Thoracic aorta (tissue), 2 donors: ENCODE results near the gene MYO3B. TPM values are rescaled to one million over a fixed set of nuclear protein-coding genes. Genes with fewer than 3 reads are reported as not detected.

Experiments used
- ATAC-seq: fragments of 150-250 bp; one replicate; pipeline ENCODE4 v1.8.0; 2017; ENCODE audit warnings: low read depth; ENCODE audit not compliant: insufficient number of reproducible peaks, low FRiP score
- DNase-seq: peaks from one replicate; pipeline ENCODE4 v3.0.0-alpha.2; 2020; ENCODE audit warnings: low spot score
- H3K27ac ChIP-seq, 2 donors: fragments of 200-600 bp; sonication (generic); 1 replicate in 1 of 2; 2 replicates in 1 of 2; pipeline ENCODE4 v1.5.1; 2016; ENCODE audit warnings: mild to moderate bottlenecking in 2 of 2, moderate library complexity in 2 of 2
- H3K27me3 ChIP-seq: fragments of 200-600 bp; sonication (generic); replicated peaks from 2 replicates; pipeline ENCODE4 v1.6.0; 2016; ENCODE audit warnings: mild to moderate bottlenecking; ENCODE audit not compliant: insufficient read depth
- H3K36me3 ChIP-seq: fragments of 200-600 bp; sonication (generic); one replicate; pipeline ENCODE4 v1.5.1; 2016
- H3K4me1 ChIP-seq, 2 donors: fragments of 200-600 bp; sonication (generic); 1 replicate in 1 of 2; 2 replicates in 1 of 2; pipeline versions ENCODE4 v1.5.1 to v1.6.0; 2016; ENCODE audit warnings: low read depth in 2 of 2, mild to moderate bottlenecking in 1 of 2; ENCODE audit not compliant: control insufficient read depth in 1 of 2
- H3K4me3 ChIP-seq: fragments of 200-600 bp; sonication (generic); 2 replicates; pipeline ENCODE4 v1.5.1; 2016; ENCODE audit warnings: mild to moderate bottlenecking
- H3K9me3 ChIP-seq: fragments of 200-600 bp; sonication (generic); 2 replicates; pipeline ENCODE4 v1.5.1; 2016
- total RNA-seq, 2 donors: library from RNA; depleted of rRNA; stranded (reverse); fragments of >200 nt; gene quantifications; one replicate each; pipeline versions ENCODE4 v1.1.0 to v1.2.3, GENCODE V29; 2016
- TF ChIP-seq, protein P1 (sequence below): fragments of 200-600 bp; sonication (generic); IDR thresholded peaks from one replicate; pipeline ENCODE4 v1.5.1; 2019; ENCODE audit warnings: antibody characterized with exemption

MYO3B gene
- total RNA-seq, 2 donors from 2014 or later: not detected

DNA sequence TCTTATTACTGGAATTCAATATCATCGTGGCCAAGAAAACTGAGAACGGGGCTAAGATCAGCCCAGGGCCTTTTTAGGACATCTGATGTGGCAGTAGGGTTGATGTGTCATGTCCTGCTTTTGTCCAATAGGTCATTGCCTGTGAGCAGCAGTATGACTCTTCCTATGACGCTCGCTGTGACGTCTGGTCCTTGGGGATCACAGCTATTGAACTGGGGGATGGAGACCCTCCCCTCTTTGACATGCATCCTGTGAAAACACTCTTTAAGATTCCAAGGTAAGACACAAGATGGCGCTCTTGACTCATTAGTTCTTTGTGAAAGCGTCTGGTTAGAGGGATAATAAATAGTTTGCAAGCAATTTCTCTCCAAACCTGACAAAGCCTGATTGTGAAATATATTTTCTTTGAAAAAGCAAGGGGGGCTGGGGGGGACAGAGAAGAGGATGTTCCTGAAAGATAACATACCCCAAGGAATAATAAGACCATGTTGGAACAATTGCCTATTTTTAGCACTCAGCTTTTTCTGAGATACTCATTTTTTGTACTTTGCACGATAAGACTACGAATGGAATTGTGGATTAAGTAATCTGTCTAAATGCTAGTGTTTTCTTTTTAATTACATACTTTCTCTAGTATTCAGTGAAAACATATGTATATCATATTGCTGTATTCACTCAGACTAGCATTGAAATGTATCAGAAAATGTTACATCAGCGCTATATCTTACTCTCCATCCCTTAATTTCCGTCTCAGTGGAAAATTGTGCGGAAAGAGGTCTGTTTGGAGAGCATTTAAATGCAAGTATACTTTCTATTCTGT lies 58.1 kb downstream of the MYO3B start:
- Histone ChIP-seq H3K36me3 (no peaks in the 10 kb centered on the region), H3K27ac (no peak overlapping the region), H3K4me3 (no peak overlapping the region), H3K4me1 (no peaks in the 10 kb centered on the region), H3K27me3 (no peaks in the 10 kb centered on the region), H3K9me3 (no peaks in the 10 kb centered on the region)
- DNase-seq: no peak
- ATAC-seq: no peak
- TF ChIP-seq, protein P1, sequence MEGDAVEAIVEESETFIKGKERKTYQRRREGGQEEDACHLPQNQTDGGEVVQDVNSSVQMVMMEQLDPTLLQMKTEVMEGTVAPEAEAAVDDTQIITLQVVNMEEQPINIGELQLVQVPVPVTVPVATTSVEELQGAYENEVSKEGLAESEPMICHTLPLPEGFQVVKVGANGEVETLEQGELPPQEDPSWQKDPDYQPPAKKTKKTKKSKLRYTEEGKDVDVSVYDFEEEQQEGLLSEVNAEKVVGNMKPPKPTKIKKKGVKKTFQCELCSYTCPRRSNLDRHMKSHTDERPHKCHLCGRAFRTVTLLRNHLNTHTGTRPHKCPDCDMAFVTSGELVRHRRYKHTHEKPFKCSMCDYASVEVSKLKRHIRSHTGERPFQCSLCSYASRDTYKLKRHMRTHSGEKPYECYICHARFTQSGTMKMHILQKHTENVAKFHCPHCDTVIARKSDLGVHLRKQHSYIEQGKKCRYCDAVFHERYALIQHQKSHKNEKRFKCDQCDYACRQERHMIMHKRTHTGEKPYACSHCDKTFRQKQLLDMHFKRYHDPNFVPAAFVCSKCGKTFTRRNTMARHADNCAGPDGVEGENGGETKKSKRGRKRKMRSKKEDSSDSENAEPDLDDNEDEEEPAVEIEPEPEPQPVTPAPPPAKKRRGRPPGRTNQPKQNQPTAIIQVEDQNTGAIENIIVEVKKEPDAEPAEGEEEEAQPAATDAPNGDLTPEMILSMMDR: no peak

DNA sequence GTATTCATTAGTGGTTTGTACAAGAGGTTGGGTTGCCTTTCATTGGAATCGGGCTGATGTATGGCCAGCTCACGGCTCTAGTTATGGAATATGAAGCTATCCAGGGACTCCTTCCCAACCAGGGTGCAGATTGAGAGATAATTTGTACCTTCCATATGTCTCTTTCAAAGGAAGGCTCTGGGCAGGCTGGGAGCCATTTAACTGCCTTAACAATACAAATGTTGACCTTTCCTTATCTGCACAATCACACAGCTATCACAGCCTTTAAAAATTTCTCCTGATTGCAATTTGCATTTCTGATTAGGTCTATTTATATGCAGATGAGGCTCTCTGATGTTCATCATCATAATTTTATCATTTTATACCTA lies 58.7 kb downstream of the MYO3B start:
- no peak for ATAC-seq

DNA sequence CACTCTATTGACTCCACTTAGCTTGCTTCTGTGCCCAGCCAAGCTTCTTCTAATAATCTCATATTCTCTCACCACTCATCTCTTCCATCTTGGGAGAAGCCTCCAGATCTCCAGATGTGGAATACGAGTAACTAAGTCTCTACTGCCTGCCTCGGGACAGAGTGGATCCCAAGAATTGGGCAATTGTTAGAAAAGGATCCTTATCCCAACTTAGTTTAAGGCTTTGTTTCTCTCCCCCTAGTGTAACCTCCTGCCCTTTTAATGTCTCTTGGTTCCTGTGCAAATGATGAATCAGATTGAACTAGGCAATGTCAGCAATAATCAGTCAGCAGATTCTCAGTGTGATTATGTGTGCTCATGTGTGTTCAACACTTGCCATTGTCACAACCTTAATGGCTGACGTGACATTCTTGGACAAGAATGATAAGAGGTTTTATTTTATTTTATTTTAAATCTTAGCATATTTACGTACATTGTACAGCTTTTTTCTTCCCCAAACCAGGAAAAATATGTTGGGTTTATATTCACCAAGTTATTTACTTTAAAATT lies 59.7 kb downstream of the MYO3B start:
- DNase-seq: no peak
- Histone ChIP-seq H3K4me1 (no peaks in the 10 kb centered on the region), H3K27me3 (no peaks in the 10 kb centered on the region), H3K4me3 (no peak overlapping the region), H3K27ac (no peak overlapping the region), H3K9me3 (no peaks in the 10 kb centered on the region), H3K36me3 (no peaks in the 10 kb centered on the region)
- no peak for ATAC-seq
- TF ChIP-seq, protein P1: no peak

More for the DNA sequence above, 58.7 kb downstream of the MYO3B start:
- Histone ChIP-seq H3K4me1 (no peaks in the 10 kb centered on the region), H3K4me3 (no peak overlapping the region), H3K9me3 (no peaks in the 10 kb centered on the region), H3K27ac (no peak overlapping the region), H3K27me3 (no peaks in the 10 kb centered on the region), H3K36me3 (no peaks in the 10 kb centered on the region)
- DNase-seq: no peak
- TF ChIP-seq, protein P1: no peak

DNA sequence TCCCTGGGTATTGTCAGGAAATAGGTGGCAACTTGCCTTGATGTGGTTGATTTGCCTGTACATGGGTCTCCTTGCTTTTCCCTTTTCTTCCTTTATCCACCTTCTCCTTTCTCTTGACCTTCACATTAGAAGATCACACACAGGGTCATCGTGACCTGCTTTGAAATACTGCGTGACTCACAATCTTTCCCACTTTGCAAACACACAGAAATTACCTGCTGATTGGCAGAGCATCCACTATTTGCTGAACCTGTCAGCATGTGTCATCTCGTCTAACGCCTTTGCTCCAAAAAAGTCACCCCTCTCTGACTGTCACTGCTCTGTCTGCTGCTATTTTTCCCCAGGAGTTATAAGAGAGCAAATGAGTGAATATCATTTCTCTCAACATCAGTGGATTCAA lies 60.8 kb downstream of the MYO3B start:
- no peaks in the 10 kb centered on the region for H3K9me3 ChIP-seq
- H3K27ac ChIP-seq: no peak overlapping the region
- DNase-seq (no peak), ATAC-seq (no peak)
- H3K27me3 ChIP-seq: no peaks in the 10 kb centered on the region
- TF ChIP-seq, protein P1: no peak
- no peak overlapping the region for H3K4me3 ChIP-seq
- no peaks in the 10 kb centered on the region for H3K36me3 ChIP-seq
- H3K4me1 ChIP-seq: no peaks in the 10 kb centered on the region

DNA sequence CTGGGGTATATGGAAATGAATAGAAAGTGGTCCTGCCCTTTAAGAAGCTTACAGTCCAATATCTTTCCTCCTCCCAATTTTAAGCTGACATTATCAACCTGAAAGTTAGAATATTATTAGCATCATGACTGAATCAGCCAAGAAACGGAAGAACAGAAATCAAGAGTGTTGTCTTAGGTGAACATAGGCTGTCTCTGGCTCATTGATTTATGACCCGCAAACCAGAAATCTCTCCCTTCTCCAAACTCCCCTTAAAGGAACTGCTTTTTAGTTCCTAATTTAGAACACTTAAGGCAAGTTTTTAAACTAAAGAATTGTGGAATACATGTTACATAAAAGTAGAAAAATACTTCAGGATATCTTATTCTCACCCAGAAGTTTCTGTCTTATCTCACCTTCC lies 62.7 kb downstream of the MYO3B start:
- H3K4me1 ChIP-seq: no peaks in the 10 kb centered on the region
- ATAC-seq (no peak), DNase-seq (no peak)
- TF ChIP-seq, protein P1: no peak
- no peaks in the 10 kb centered on the region for H3K36me3 ChIP-seq
- H3K27ac ChIP-seq: no peak overlapping the region
- no peak overlapping the region for H3K4me3 ChIP-seq
- no peaks in the 10 kb centered on the region for H3K27me3 ChIP-seq
- H3K9me3 ChIP-seq: no peaks in the 10 kb centered on the region
